Stromal cell of bone marrow (primary cell): ENCODE results near the gene SLC4A3.

Experiments used
- DNase-seq: peaks from one replicate; pipeline ENCODE4 v3.0.0-alpha.2; 2012; ENCODE audit warnings: low read depth

SLC4A3 gene

GRCh38 chr2:219633276-219634065, 6.0 kb downstream of the SLC4A3 start:
- no peak for DNase-seq

GRCh38 chr2:219634171-219634940, 6.9 kb downstream of the SLC4A3 start:
- DNase-seq, result no peak

- no peak for DNase-seq
Observed at GRCh38 chr2:219634951-219635751, 7.7 kb downstream of the SLC4A3 start.

- no peak for DNase-seq
Observed at GRCh38 chr2:219636144-219636915, 8.9 kb downstream of the SLC4A3 start.

GRCh38 chr2:219636941-219637841, 9.8 kb downstream of the SLC4A3 start:
- DNase-seq, result no peak

GRCh38 chr2:219637842-219638185, 10.4 kb downstream of the SLC4A3 start:
- no peak for DNase-seq

- no peak for DNase-seq
Observed at GRCh38 chr2:219638217-219638947, 11.0 kb downstream of the SLC4A3 start.

GRCh38 chr2:219638948-219639755, 11.7 kb downstream of the SLC4A3 start:
- DNase-seq, result no peak

- no peak for DNase-seq
Observed at GRCh38 chr2:219641390-219642068, 14.1 kb downstream of the SLC4A3 start.

- DNase-seq, result no peak
Observed at GRCh38 chr2:219642069-219642454, 14.6 kb downstream of the SLC4A3 start.

- peak; percentile 92 for DNase-seq
Observed at GRCh38 chr2:219642465-219643083, 15.1 kb downstream of the SLC4A3 start.

GRCh38 chr2:219643084-219643473, 15.6 kb downstream of the SLC4A3 start:
- DNase-seq, result no peak

- DNase-seq, result no peak
Observed at GRCh38 chr2:219643788-219644398, 16.5 kb downstream of the SLC4A3 start.

GRCh38 chr2:219644801-219645480, 17.5 kb downstream of the SLC4A3 start:
- no peak for DNase-seq

GRCh38 chr2:219645631-219646527, 18.4 kb downstream of the SLC4A3 start:
- peak; percentile 81 for DNase-seq

GRCh38 chr2:219648176-219648575, 20.7 kb downstream of the SLC4A3 start:
- no peak for DNase-seq
